Loucy (cell line): Measurements from ENCODE around the gene ZNF555.

Source experiments
- H2AFZ ChIP-seq: fragments of 200-600 bp; sonication (generic); 2 replicates; pipeline ENCODE4 v1.6.0; 2016; ENCODE audit warnings: antibody characterized with exemption, mild to moderate bottlenecking, low read length, moderate library complexity
- H3F3A ChIP-seq: fragments of 200-600 bp; 2 replicates; pipeline ENCODE4 v1.6.0; 2016; ENCODE audit warnings: antibody characterized with exemption, low read depth, mild to moderate bottlenecking
- H3K27me3 ChIP-seq: fragments of 200-600 bp; sonication (generic); 2 replicates; pipeline ENCODE4 v1.6.1; 2014; ENCODE audit warnings: low read length, mild to moderate bottlenecking; ENCODE audit not compliant: insufficient read depth, poor library complexity, severe bottlenecking
- H3K36me3 ChIP-seq: fragments of 200-600 bp; sonication (generic); 2 replicates; pipeline ENCODE4 v1.6.1; 2016; ENCODE audit warnings: low read length; ENCODE audit not compliant: insufficient read depth
- H3K4me1 ChIP-seq: fragments of 200-600 bp; sonication (generic); 2 replicates; pipeline ENCODE4 v1.5.1; 2014; ENCODE audit warnings: low read length, mild to moderate bottlenecking; ENCODE audit not compliant: insufficient read depth, poor library complexity, severe bottlenecking
- H3K4me2 ChIP-seq: fragments of 200-600 bp; sonication (generic); 2 replicates; pipeline ENCODE4 v1.6.0; 2014; ENCODE audit warnings: antibody characterized with exemption, low read length, low read depth, mild to moderate bottlenecking; ENCODE audit not compliant: poor library complexity, severe bottlenecking
- H3K4me3 ChIP-seq: fragments of 200-600 bp; sonication (generic); 2 replicates; pipeline ENCODE4 v1.5.1; 2014; ENCODE audit warnings: low read length, mild to moderate bottlenecking, mixed read lengths; ENCODE audit not compliant: poor library complexity, severe bottlenecking
- H3K79me2 ChIP-seq: fragments of 200-600 bp; sonication (generic); 2 replicates; pipeline ENCODE4 v1.6.1; 2014; ENCODE audit warnings: low read length; ENCODE audit not compliant: insufficient read depth
- H3K9ac ChIP-seq: fragments of 200-600 bp; sonication (generic); 2 replicates; pipeline ENCODE4 v1.6.0; 2014; ENCODE audit warnings: mild to moderate bottlenecking, low read depth, low read length, moderate library complexity; ENCODE audit not compliant: poor library complexity, severe bottlenecking
- H3K9me2 ChIP-seq: fragments of 200-600 bp; sonication (generic); replicated peaks from 2 replicates; pipeline ENCODE4 v1.6.1; 2016; ENCODE audit warnings: low read depth, low read length, mixed read lengths
- H3K9me3 ChIP-seq: fragments of 200-600 bp; sonication (generic); 2 replicates; pipeline ENCODE4 v1.6.1; 2014; ENCODE audit warnings: mild to moderate bottlenecking, antibody characterized with exemption, low read length, low read depth; ENCODE audit not compliant: insufficient read depth
- H4K20me1 ChIP-seq: fragments of 200-600 bp; sonication (generic); 2 replicates; pipeline ENCODE4 v1.6.0; 2014; ENCODE audit warnings: antibody characterized with exemption, low read length, mild to moderate bottlenecking; ENCODE audit not compliant: insufficient read depth, poor library complexity, severe bottlenecking
- EZH2phosphoT487 ChIP-seq: fragments of 200-600 bp; IDR thresholded peaks from 2 replicates; pipeline ENCODE4 v1.6.1; 2018; ENCODE audit warnings: antibody characterized with exemption, mild to moderate bottlenecking, moderate library complexity, borderline replicate concordance
- TF ChIP-seq, protein P1 (sequence below): fragments of 200-600 bp; sonication (generic); conservative IDR thresholded peaks from 2 replicates; pipeline ENCODE4 v1.5.1; 2014; ENCODE audit warnings: mild to moderate bottlenecking, antibody characterized with exemption, low read length

The ZNF555 gene

DNA sequence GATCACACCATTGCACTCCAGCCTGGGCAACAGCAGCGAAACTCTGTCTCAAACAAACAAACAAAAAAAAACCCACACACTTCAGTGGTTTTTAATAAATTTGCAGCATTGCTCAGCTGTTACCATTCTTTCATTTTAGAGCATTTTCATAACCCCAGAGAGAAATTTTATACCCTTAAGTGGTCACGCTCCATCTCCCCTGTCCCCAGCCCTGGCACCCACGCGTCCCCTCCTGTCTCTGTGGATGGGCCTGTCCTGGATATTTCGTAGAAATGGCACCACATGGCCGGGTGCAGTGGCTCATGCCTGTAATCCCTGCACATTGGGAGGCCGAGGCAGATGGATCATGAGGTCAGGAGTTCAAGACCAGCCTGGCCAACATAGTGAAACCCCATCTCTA lies 48.1 kb upstream of the ZNF555 start:
- H3K9ac ChIP-seq, result no peak overlapping the region
- H3K4me1 ChIP-seq, result no peaks in the 10 kb centered on the region
- H3K9me3 ChIP-seq, result no peaks in the 10 kb centered on the region
- no peaks in the 10 kb centered on the region for H4K20me1 ChIP-seq
- no peaks in the 10 kb centered on the region for H3K9me2 ChIP-seq
- H3K4me3 ChIP-seq, result no peak overlapping the region
- H3K36me3 ChIP-seq, result peaks cover 11% of the 10 kb centered on the region; the same call in 1 of the 2 replicates
- H3K79me2 ChIP-seq, result peaks cover 17% of the 10 kb centered on the region
- no peaks in the 10 kb centered on the region for H3K27me3 ChIP-seq
- H2AFZ ChIP-seq, result no peak overlapping the region
- TF ChIP-seq EZH2phosphoT487, result no peak
- no peak overlapping the region for H3K4me2 ChIP-seq
- H3F3A ChIP-seq, result no peaks in the 10 kb centered on the region

DNA sequence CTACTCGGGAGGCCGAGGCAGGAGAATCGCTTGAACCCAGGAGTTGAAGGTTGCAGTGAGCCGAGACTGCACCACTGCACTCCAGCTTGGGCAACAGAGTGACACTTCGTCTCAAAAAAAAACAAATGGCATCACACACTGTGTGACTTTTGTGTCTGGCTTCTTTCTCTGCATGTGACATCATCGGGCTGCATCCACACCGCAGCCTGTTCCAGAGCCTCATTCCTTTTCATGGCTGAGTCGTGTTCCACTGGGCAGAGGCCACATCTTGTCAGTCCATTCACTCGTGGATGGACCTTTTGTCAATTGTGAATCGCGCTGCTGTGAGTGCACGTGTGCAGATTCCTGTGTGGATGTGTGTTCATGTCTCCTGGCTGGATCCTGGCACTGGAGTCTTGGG lies 47.7 kb upstream of the ZNF555 start:
- H2AFZ ChIP-seq, result no peak overlapping the region
- no peaks in the 10 kb centered on the region for H3F3A ChIP-seq
- TF ChIP-seq, protein P1, sequence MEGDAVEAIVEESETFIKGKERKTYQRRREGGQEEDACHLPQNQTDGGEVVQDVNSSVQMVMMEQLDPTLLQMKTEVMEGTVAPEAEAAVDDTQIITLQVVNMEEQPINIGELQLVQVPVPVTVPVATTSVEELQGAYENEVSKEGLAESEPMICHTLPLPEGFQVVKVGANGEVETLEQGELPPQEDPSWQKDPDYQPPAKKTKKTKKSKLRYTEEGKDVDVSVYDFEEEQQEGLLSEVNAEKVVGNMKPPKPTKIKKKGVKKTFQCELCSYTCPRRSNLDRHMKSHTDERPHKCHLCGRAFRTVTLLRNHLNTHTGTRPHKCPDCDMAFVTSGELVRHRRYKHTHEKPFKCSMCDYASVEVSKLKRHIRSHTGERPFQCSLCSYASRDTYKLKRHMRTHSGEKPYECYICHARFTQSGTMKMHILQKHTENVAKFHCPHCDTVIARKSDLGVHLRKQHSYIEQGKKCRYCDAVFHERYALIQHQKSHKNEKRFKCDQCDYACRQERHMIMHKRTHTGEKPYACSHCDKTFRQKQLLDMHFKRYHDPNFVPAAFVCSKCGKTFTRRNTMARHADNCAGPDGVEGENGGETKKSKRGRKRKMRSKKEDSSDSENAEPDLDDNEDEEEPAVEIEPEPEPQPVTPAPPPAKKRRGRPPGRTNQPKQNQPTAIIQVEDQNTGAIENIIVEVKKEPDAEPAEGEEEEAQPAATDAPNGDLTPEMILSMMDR, result no peak
- TF ChIP-seq EZH2phosphoT487, result no peak
- no peaks in the 10 kb centered on the region for H3K27me3 ChIP-seq
- H3K4me2 ChIP-seq, result no peak overlapping the region
- no peaks in the 10 kb centered on the region for H3K9me2 ChIP-seq
- H3K9ac ChIP-seq, result no peak overlapping the region
- no peaks in the 10 kb centered on the region for H3K4me1 ChIP-seq
- no peaks in the 10 kb centered on the region for H3K9me3 ChIP-seq
- peaks cover 13% of the 10 kb centered on the region for H3K79me2 ChIP-seq
- H3K4me3 ChIP-seq, result no peak overlapping the region
- no peaks in the 10 kb centered on the region for H4K20me1 ChIP-seq
- H3K36me3 ChIP-seq, result peaks cover 11% of the 10 kb centered on the region; the same call in 1 of the 2 replicates

DNA sequence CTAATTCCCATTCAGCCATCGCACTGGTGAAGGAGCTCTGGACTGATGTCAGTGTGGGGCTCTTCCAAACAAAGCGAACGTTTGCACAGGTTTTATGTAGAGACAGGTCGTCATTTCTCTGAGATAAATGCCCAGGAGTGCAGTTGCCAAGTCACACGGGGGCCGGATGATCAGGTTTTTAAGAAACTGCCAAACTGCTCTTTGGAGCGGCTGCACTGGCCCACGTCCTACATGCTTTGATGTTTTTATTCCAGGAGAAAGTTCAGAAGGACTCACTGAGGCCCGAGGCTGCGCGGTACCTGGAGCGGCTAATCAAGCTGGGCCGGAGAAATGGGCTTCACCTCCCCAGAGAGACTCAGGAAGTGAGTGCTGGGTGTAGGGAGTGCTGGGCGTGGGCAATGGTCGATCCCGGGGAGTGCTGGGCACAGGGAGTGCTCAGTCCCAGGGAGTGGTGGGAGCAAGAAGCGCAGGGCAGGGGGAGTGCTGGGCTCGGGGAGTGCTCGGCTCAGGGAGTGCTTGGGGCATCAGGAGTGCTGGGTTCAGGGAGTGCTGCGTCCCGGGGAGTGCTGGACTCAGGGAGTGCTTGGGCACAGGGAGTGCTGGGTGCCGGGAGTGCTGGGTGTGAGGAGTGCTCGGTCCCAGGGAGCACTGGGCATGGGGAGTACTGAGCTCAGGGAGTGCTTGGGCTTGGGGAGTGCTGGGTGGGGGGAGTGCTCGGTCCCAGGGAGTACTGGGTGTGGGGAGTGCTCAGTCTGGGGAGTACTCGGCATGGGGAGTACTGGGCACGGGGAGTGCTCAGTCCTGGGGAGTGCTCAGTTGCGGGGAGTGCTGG lies 45.2 kb upstream of the ZNF555 start:
- H3K4me1 ChIP-seq, result no peaks in the 10 kb centered on the region
- no peak overlapping the region for H3K9ac ChIP-seq
- no peaks in the 10 kb centered on the region for H3K79me2 ChIP-seq
- H3K4me2 ChIP-seq, result no peak overlapping the region
- H3K36me3 ChIP-seq, result peaks cover 19% of the 10 kb centered on the region; the same call in 1 of the 2 replicates
- no peak for TF ChIP-seq EZH2phosphoT487
- TF ChIP-seq, protein P1, result no peak
- no peak overlapping the region for H2AFZ ChIP-seq
- no peak overlapping the region for H3K4me3 ChIP-seq
- no peaks in the 10 kb centered on the region for H3F3A ChIP-seq
- no peaks in the 10 kb centered on the region for H4K20me1 ChIP-seq
- no peaks in the 10 kb centered on the region for H3K9me3 ChIP-seq
- no peaks in the 10 kb centered on the region for H3K27me3 ChIP-seq
- H3K9me2 ChIP-seq, result no peaks in the 10 kb centered on the region
